Kidney (tissue), 14 donors: Measurements from ENCODE around the gene TRERF1. TPM values are rescaled to one million over a fixed set of nuclear protein-coding genes. Genes with fewer than 3 reads are reported as not detected.

Source experiments
- DNase-seq, 5 donors: peaks; one replicate each; pipeline ENCODE4 v3.0.0-alpha.2; 2013 to 2020
- FAIRE-seq: peaks from 2 replicates; lab custom pipeline; 2012; peaks lifted over from hg19 to GRCh38; lab: Jason Lieb, UNC
- H3K27ac ChIP-seq, 2 donors: one replicate each; pipeline ENCODE4 v1.7.0; 2013; ENCODE audit warnings: low read depth in 2 of 2, low read length in 2 of 2, inconsistent platforms in 1 of 2
- H3K27me3 ChIP-seq: one replicate; pipeline ENCODE4 v1.7.1; 2013; ENCODE audit warnings: low read length, inconsistent platforms; ENCODE audit not compliant: control insufficient read depth, insufficient read depth
- H3K36me3 ChIP-seq, 3 donors: one replicate each; pipeline versions ENCODE4 v1.7.0 to v1.7.1; 2013; ENCODE audit warnings: low read length in 3 of 3, control low read depth in 1 of 3, inconsistent platforms in 1 of 3; ENCODE audit not compliant: insufficient read depth in 3 of 3, control insufficient read depth in 2 of 3
- H3K4me1 ChIP-seq, 3 donors: one replicate each; pipeline versions ENCODE4 v1.7.0 to v1.7.1; 2013; ENCODE audit warnings: low read length in 3 of 3, inconsistent platforms in 1 of 3, low read depth in 1 of 3; ENCODE audit not compliant: control insufficient read depth in 2 of 3, insufficient read depth in 2 of 3
- H3K4me3 ChIP-seq, 3 donors: one replicate each; pipeline versions ENCODE4 v1.7.0 to v1.8.1; 2013; ENCODE audit warnings: low read length in 3 of 3, control low read depth in 1 of 3, inconsistent platforms in 1 of 3
- H3K9ac ChIP-seq, 3 donors: one replicate each; pipeline versions ENCODE4 v1.7.0 to v1.7.1; 2013; ENCODE audit warnings: low read length in 3 of 3, control low read depth in 1 of 3, inconsistent platforms in 1 of 3
- H3K9me3 ChIP-seq, 3 donors: one replicate each; pipeline versions ENCODE4 v1.7.0 to v1.7.1; 2013; ENCODE audit warnings: low read length in 3 of 3, control low read depth in 1 of 3, inconsistent platforms in 1 of 3; ENCODE audit not compliant: control insufficient read depth in 2 of 3, insufficient read depth in 1 of 3
- CTCF ChIP-seq: IDR thresholded peaks from 3 replicates; pipeline ENCODE4 v1.5.1; 2012; ENCODE audit warnings: mild to moderate bottlenecking, moderate library complexity, borderline replicate concordance; ENCODE audit not compliant: insufficient read depth; ENCODE audit errors: extremely low read depth
- intact Hi-C: fragments of 100-400 bp; cut with DNase I; formaldehyde crosslinking; loops from one replicate; pipeline ENCODE4 v1.11.1; 2022
- polyA plus RNA-seq: library from polyadenylated mRNA; stranded (reverse); fragments of 350-450 nt; fragmentation: Illumina TruSeq; extraction: RNeasy Lipid Tissue Mini Kit (QIAGEN cat#74804); gene quantifications from one replicate; pipeline ENCODE4 v1.2.3, GENCODE V29; 2014; ENCODE audit warnings: low read depth, low replicate concordance; ENCODE audit not compliant: insufficient read depth
- total RNA-seq: library from RNA; stranded (reverse); fragmentation: NEBNext Ultra II Directional; extraction: Animal tissue kit (Norgen Biotek cat#: 25700); gene quantifications from one replicate; pipeline ENCODE4 v1.2.1, GENCODE V29; 2021
- donor health status: control.
- donor health status: control.
- donor health status: control.
- donor health status: control.
- donor health status: control.
- donor health status: DM: yes; HTN: yes; CAD: no.
- donor health status: Normal renal cell carcinoma (clear cell type).

TRERF1 gene
- total and polyA plus RNA-seq, 2 donors from 2014 or later: 1.5 to 8.4 TPM

GRCh38 chr6:42462474-42462972 is 10.8 kb upstream of the TRERF1 start:
- DNase-seq (no peak), FAIRE-seq (no peak)
- Histone ChIP-seq H3K4me1 (no peaks in the 10 kb centered on the region), H3K9me3 (no peaks in the 10 kb centered on the region), H3K9ac (no peak overlapping the region), H3K27me3 (no peaks in the 10 kb centered on the region), H3K4me3 (no peak overlapping the region), H3K36me3 (no peaks in the 10 kb centered on the region), H3K27ac (no peak overlapping the region)
- TF ChIP-seq CTCF: no peak
- intact Hi-C loops: no loop called here

- intact Hi-C loops: no loop called here
- TF ChIP-seq CTCF: no peak
- FAIRE-seq: no peak
Observed at GRCh38 chr6:42460883-42461282, 9.2 kb upstream of the TRERF1 start.

GRCh38 chr6:42459888-42460287 is 8.2 kb upstream of the TRERF1 start:
- no peak overlapping the region for H3K27ac ChIP-seq
- no peaks in the 10 kb centered on the region for H3K9me3 ChIP-seq
- no peak for TF ChIP-seq CTCF
- H3K9ac ChIP-seq: no peak overlapping the region
- H3K27me3 ChIP-seq: no peaks in the 10 kb centered on the region
- intact Hi-C loops: no loop called here
- no peaks in the 10 kb centered on the region for H3K4me1 ChIP-seq
- no peak for FAIRE-seq
- H3K36me3 ChIP-seq: no peaks in the 10 kb centered on the region
- H3K4me3 ChIP-seq: no peak overlapping the region
- no peak for DNase-seq

More at GRCh38 chr6:42460883-42461282, 9.2 kb upstream of the TRERF1 start:
- Histone ChIP-seq H3K9me3 (no peaks in the 10 kb centered on the region), H3K4me1 (no peaks in the 10 kb centered on the region), H3K27ac (no peak overlapping the region), H3K4me3 (no peak overlapping the region), H3K27me3 (no peaks in the 10 kb centered on the region), H3K36me3 (no peaks in the 10 kb centered on the region), H3K9ac (no peak overlapping the region)
- DNase-seq: no peak

- no peak overlapping the region for H3K27ac ChIP-seq
- no peaks in the 10 kb centered on the region for H3K27me3 ChIP-seq
- no peaks in the 10 kb centered on the region for H3K36me3 ChIP-seq
- no peak for TF ChIP-seq CTCF
- DNase-seq (peak in 3 of 5 donors; percentile 24 to 83 (median 60)), FAIRE-seq (no peak)
- intact Hi-C loops: no loop called here
- no peaks in the 10 kb centered on the region for H3K9me3 ChIP-seq
- H3K4me1 ChIP-seq: peaks cover 0 to 6% (median 0%) of the 10 kb centered on the region in 3 donors
- H3K9ac ChIP-seq: no peak overlapping the region
- no peak overlapping the region for H3K4me3 ChIP-seq
Observed at GRCh38 chr6:42454428-42454791, 2.7 kb upstream of the TRERF1 start.
